ENCODE results near the gene GID8.

The GID8 gene

GRCh38 chr20:62938105-62938888 lies at the start of gene GID8:
GID8 (plus strand) TSS chr20:62938147; CDS start chr20:62941503, 3,356 bp downstream.
- DNase-seq, result peak; percentile 62

- DNase-seq, result no peak
Measured at GRCh38 chr20:62888406-62888805, 49.5 kb upstream of the GID8 start.

DNA sequence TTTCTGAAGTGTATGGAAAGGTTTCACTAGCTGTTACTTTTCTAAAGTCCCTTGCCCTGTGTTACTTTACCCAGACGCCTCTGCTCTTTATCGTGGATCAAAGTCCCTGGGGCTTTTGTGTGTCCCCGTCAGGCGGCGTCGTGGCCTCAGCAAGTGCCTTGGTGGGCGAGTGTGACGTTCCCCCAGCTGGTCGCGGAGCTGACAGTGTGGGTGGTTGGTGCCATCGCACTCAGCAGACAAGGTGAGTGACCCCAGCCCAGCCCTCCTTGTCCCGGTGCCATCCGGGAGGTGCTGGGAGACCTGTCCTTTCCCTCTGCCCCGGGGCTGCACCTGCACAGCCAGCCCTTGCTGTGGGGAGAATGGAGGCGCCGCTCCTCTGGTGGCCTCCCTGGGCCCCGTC lies 49.0 kb upstream of the GID8 start:
- no peak for DNase-seq

GRCh38 chr20:62889411-62889810 lies 48.5 kb upstream of the GID8 start:
- DNase-seq, result no peak

DNA sequence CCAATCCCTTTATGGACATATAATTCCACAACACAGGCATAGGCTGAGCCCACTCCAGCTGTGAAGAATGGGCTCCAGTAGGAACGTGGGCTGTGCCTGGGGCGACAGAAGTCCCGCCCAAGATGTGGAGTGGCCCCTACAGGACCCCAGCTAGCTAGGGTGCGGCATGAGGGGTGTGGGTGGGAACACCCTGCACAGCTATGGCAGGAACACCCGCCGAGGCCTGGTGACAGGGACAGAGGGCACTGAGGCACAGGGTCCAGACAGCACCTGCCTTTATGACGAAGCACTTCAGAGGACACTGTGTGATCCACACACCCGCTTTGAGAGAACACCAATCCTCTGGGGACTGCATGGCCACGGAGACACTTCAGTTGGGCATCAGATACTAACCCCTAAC lies 48.1 kb upstream of the GID8 start:
- DNase-seq, result no peak

DNA sequence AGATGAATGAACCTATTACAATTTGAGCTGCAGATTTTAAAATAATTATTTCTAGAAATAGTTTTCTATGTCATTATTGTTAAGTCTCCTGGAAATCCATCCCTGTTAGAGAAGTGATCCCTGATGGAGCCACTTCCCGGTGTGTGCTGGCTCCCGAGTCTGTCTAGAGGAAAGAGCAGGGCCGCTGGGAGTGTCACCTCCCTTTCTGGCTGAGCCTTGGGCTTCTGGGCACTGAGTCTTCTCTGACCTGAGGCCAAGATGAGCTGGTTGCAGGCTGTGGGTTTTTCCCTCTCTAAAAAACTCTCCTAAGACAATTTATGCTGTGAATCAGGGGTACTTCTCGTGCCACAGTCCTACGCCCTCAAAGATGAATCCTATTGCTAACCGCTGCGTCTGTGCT lies 47.5 kb upstream of the GID8 start:
- no peak for DNase-seq

- no peak for DNase-seq
Measured at GRCh38 chr20:62891111-62891510, 46.8 kb upstream of the GID8 start.

DNA sequence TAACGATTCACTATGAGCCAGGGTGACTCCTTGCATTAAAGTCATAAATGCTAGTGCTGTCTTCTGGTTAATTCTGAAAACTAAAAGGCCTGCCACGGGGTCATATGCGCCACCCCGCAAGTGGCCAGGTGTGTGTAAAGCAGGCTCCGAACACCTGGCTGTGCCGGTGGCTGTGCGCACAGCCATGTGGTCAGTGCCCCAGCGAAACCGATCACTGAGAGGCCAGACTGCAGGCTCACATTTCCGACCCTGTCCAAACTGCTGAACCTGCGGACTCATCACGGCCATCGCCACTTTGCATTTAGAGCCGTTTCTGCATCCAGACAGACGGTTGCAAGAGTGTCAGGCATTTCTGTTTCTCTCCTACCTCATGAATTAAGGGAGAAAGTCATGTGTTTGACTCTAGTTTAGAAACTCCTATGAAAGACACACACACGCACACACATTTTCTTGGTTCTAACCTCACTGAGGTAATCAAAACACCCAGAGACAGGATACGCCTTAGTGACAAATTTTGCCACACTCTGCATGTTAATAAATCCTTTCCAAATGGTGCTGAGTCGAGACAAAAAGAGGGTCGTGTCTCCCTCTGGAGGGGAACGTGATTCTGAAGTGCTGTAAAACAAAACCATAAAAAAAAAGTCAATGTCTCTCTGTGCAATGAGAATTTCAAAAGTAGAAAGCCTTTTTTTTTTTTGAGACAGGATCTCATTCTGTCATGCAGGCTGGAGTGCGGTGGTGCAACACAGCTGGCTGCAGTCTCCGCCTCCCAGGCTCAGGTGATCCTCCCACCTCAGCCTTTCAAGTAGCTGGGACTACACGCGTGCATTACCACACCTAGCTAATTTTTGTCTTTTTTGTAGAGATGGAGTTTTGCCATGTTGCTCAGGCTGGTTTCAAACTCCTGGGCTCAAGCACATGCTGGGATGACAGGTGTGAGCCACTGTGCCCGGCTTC lies 45.3 kb upstream of the GID8 start:
- DNase-seq, result no peak

- no peak for DNase-seq
Measured at GRCh38 chr20:62893700-62894099, 44.2 kb upstream of the GID8 start.

DNA sequence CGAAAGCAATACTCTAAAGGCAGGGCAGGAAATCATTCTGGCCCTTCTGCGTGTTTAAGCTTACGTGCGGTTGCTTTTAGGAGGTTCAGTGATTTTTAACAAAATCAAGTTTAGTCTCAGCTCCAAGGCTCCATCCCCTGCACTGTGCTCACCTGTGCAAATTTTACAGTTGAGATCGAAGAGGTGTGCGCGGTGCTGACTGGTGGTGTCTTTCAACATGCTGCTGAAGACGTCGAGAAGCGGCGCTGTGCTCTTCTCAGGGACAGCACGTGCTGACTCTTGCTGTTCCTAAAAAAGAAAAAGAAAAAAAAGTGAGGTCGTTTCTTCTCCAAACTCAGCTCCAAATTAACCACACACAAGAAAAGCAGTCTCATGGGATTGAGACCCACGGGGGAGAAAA lies 43.7 kb upstream of the GID8 start:
- DNase-seq, result no peak

- no peak for DNase-seq
Measured at GRCh38 chr20:62895539-62895938, 42.4 kb upstream of the GID8 start.

DNA sequence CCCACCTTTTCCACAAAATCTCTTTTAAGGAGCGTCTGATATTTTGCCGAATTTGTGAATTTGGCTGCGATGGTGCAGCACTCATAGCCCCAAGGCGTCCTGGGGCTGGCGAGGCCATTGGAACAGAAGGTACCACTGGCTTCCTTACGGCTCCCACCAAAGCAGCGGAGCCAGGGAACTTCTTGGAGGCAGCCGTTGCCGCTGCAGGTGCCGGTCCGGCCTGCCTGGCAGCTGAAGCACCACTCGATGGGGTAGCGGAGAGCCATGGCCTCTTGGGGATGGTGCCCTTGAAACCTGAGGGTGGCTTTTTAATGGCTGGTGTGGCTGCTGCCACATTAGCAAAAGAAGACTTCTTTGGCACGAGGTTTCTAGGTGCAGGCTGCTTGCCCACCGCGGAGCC lies 41.4 kb upstream of the GID8 start:
- DNase-seq, result no peak

- DNase-seq, result no peak
Measured at GRCh38 chr20:62897666-62898065, 40.3 kb upstream of the GID8 start.

DNA sequence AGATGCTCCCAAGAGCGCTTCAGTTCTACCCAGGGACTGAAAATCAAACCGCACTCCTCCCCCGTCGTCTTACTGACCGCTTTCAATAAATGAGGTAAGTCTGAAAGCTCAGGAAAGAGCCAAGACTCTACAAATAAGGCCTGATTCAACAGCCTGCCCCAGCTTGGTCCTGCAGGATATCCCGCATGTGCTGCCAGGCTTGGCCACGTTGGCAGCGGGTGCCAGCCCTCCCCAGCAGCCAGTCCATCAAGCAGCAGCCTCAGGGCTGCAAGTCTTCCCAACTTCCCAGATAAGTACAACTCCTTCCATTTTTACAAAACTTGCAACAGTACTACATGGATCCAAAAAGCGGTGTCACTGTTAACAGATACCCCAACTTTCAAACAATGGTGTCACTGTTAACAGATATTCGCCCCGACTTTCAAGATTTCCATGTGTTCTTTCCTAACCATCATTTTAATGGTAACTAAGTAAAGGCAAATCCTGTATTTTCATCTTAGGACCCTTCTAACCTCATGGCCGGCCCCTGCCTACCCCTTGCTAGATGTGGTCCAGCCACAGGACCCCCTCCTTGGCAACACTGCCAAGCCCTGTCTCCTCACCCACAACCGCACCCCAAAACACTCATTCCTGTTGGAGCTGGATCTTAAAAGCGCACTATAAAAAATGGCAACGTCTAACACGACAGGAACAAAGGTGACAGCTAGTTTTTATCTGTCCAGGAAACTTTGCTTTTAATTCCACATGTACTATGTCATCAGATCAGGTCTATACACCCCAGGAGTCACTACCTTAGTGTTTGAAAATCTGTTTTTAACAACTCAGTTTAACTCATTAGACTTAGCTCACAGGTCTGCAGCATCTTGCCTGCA lies 39.6 kb upstream of the GID8 start:
- DNase-seq, result no peak

DNA sequence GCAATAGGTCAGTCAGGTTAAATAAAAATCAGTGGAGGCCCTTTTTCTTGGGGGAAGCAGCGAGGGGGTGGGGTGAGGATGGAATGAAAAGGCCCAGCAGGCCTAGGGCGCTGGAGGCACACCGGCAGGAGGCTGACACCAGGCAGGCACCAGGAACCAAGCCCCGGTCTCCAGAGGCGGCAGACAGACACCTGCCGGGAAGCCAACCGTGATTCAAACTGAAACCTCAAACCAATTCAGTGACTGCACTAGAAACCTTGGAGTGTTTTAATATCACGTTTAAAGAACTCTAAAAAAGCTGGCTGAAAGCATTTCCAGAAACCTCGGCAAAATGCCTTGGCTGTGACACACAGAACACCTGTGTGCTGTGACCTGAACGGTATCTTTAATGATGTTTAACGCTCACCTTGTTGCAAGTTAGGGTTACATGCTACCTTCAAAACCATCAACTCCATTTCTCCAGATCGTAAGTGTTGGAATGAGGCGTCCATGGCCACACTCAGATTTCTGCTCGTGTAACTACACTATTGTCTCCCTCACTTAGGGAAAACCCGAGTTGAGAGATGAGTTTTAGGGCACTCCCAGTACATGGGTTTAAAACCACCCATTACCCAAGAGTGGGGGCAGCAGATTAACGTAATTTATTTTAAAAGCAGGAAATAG lies 38.8 kb upstream of the GID8 start:
- no peak for DNase-seq

GRCh38 chr20:62899633-62900051 lies 38.3 kb upstream of the GID8 start:
- DNase-seq, result no peak

DNA sequence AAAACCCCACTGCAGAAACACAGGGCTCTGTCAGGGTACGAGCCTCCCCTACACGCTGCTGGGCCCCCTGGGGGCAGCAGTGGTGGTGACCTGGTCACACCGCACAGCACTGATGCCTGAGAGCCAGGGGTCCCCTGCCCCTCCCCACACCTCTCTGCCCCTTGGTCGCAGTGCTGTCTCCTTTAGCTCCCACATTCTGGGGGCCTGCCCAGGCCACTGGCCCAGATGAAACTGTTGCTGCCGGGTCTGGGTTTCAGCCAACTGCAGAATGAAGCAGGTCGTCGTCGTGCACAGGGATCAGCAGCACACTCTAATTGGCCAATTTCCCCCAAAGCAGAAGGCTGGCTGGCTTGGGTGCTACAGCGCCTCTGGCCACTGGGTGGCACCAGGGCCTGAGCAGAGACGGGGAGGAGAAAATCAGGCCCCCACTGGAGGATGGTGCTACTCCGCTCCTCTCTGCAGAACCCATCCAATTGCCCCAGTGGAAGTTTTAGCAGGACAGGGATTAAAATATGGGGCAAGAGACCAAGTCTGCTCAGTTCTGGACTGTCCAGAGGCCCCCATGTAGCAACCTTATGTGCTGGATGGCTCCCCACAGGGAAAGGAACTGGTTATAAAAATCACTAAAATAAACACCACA lies 37.8 kb upstream of the GID8 start:
- DNase-seq, result peak; percentile 79

DNA sequence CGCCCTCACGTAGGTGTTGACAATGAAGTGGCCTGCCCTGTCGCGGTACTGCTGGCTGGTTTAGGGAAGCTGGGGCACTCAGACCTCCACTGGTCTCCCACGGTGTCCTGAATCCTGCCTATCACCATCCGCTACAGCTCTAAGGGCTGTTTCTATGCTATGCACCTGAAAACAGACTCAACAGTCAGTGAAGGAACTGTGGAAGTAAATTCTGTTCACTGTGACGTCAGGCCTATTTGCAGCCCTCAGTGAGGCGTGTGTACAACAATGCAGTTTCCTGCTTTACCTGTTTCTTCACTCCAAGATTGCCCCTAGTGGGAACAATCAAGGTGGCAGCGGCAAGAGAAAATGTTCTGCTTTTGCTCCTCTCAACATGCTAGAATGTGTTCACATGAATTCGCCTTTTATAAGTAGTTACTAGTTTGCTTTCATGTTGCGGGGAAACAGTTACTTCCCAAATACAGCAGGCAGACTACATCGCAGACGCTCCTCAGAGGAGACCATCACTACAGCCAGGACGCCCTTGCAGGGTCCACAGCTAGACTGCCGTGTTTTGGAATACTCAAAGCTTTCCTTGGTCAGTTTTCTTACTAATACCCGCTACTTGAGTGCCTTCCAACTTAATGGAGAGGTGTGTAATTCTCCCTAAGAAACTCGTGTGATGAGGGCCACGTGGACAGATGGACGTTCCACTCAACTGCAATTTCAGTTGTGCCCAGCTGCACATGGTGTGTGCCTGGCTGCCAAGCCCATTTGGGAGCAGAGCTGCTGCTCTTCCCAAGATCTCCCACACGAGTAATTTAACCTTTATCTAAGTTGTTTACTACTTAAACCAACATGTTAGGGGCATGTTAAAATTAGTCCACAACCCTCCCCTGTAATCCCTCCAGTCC lies 37.0 kb upstream of the GID8 start:
- no peak for DNase-seq

GRCh38 chr20:62901891-62902290 lies 36.1 kb upstream of the GID8 start:
- DNase-seq, result no peak

DNA sequence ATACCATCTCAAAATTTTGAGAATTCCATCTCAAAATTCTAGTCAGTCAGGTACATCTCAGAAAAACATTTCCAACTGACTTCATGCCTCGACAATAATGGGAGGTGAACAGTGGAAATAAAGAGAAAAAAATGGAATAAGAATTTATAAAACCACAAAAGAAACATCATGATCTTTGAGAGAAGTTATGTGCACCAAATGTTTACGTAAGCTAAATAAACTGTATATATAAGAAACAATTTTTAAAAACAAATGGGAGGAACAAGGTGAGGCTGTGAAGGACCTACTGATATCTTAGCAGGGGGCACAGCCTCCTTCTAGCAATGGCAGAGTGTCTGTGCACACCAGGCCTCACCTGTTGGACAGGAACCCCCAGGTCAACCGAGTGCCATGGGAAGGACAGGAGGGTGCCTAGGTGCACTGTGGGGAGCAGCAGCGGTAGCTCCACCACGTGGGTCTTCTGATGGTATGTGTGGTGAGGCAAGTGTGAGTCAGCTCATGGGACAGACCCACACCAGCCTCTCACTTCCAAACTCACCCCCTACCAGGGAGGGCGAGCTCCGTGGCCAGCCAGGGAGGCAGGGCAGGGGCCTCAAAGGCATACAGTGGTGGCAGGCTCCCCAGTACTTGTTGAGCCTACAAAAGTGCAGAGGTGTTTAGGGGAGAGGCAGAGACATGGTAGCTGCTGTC lies 34.9 kb upstream of the GID8 start:
- DNase-seq, result no peak

Measured in left hindlimb (tissue), 1 donor.